GM12872 (cell line): ENCODE data around the gene GABBR2.

Experiments
- CTCF ChIP-seq: IDR thresholded peaks from 3 replicates; pipeline ENCODE4 v1.5.1; 2011; ENCODE audit warnings: low read depth, mild to moderate bottlenecking, low read length, moderate library complexity; ENCODE audit not compliant: insufficient read depth

GABBR2 gene

GRCh38 chr9:98600631-98601030 lies 108.1 kb downstream of the GABBR2 start:
- TF ChIP-seq CTCF: no peak

- TF ChIP-seq CTCF: no peak
Observed at GRCh38 chr9:98599566-98600216, 109.0 kb downstream of the GABBR2 start.

- TF ChIP-seq CTCF: no peak
Observed at GRCh38 chr9:98598861-98599260, 109.9 kb downstream of the GABBR2 start.

GRCh38 chr9:98597236-98597771 lies 111.4 kb downstream of the GABBR2 start:
- TF ChIP-seq CTCF: no peak

GRCh38 chr9:98596486-98596885 lies 112.2 kb downstream of the GABBR2 start:
- TF ChIP-seq CTCF: no peak

GRCh38 chr9:98594546-98595160 lies 114.1 kb downstream of the GABBR2 start:
- no peak for TF ChIP-seq CTCF

GRCh38 chr9:98593354-98594253 lies 115.1 kb downstream of the GABBR2 start:
- no peak for TF ChIP-seq CTCF
